Ishikawa (cell line): ENCODE measurements around the gene USB1.
A peak's percentile ranks its signal among the peaks of the same experiment; 100 is the strongest.

Experiments used
- CEBPB ChIP-seq: IDR thresholded peaks from 2 replicates; pipeline ENCODE4 v1.6.1; 2012
- CREB1 ChIP-seq: IDR thresholded peaks from 2 replicates; pipeline ENCODE4 v1.6.1; 2012; ENCODE audit warnings: low read depth
- EGR1 ChIP-seq: IDR thresholded peaks from 2 replicates; pipeline ENCODE4 v1.6.1; 2012
- EP300 ChIP-seq: IDR thresholded peaks from 2 replicates; pipeline ENCODE4 v1.6.1; 2012; ENCODE audit warnings: borderline replicate concordance
- FOXM1 ChIP-seq: IDR thresholded peaks from 2 replicates; pipeline ENCODE4 v1.6.1; 2012; ENCODE audit warnings: low read depth, borderline replicate concordance
- NFIC ChIP-seq: IDR thresholded peaks from 2 replicates; pipeline ENCODE4 v1.6.1; 2012
- RAD21 ChIP-seq: IDR thresholded peaks from 2 replicates; pipeline ENCODE4 v1.6.1; 2012; ENCODE audit warnings: low read depth
- TAF1 ChIP-seq: IDR thresholded peaks from 2 replicates; pipeline ENCODE4 v1.6.1; 2012; ENCODE audit warnings: low read depth, mild to moderate bottlenecking
- TCF12 ChIP-seq: IDR thresholded peaks from 2 replicates; pipeline ENCODE4 v1.6.1; 2012; ENCODE audit warnings: low read depth
- TEAD4 ChIP-seq: IDR thresholded peaks from 2 replicates; pipeline ENCODE4 v1.6.1; 2012
- YY1 ChIP-seq: IDR thresholded peaks from 2 replicates; pipeline ENCODE4 v1.6.1; 2012; ENCODE audit warnings: low read depth
- ZBTB7A ChIP-seq: IDR thresholded peaks from 2 replicates; pipeline ENCODE4 v1.6.1; 2012; ENCODE audit warnings: low read depth
- TF ChIP-seq, protein P1 (sequence below): IDR thresholded peaks from 2 replicates; pipeline ENCODE4 v1.6.1; 2012
- TF ChIP-seq, protein P2 (sequence below): IDR thresholded peaks from 2 replicates; pipeline ENCODE4 v1.6.1; 2012
- TF ChIP-seq, protein P3 (sequence below): IDR thresholded peaks from 2 replicates; pipeline ENCODE4 v1.6.1; 2012; ENCODE audit warnings: low read depth, mild to moderate bottlenecking

The USB1 gene

DNA sequence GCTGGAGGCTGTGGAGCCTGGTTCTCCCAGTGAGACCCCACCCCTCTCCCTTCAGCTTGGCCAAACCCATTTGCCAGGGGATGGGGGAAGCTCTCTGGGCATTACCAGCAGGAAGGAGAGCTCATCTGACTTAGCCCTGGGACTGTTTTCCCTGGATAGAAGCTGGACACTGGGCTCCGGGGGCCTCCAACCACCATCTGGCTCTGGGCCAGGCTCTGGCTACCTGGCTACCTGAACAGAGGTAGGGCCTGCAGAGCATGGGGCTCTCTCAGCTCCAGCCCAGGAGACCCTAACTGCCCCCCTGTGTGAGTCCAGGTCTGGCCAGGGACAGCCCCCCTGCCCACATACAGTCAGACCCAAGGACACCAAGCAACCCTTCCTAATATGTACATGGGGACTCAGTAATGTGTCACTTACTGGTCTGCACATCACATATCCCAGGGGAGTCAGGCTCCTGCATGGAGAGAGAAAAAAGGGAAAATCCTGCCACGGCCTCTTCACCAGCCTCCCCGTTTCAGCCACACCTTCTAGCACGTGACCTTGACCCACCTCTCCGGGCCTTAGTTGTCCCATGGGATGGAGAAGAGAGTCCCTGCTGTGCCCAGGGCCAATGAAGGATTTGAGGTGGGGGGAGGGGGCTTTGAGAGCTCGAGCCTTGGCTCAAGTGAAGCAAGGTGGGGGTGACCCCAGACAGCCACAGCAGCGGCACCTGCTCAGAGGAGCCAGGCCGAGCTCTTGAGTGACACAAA is 44.1 kb upstream of the USB1 start:
- TF ChIP-seq RAD21 (no peak), CREB1 (no peak), NFIC (no peak), EP300 (no peak), TEAD4 (no peak), ZBTB7A (no peak), TAF1 (no peak), FOXM1 (no peak), TCF12 (no peak), YY1 (no peak), EGR1 (no peak)
- TF ChIP-seq, protein P1, sequence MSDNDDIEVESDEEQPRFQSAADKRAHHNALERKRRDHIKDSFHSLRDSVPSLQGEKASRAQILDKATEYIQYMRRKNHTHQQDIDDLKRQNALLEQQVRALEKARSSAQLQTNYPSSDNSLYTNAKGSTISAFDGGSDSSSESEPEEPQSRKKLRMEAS, result no peak
- TF ChIP-seq, protein P2, sequence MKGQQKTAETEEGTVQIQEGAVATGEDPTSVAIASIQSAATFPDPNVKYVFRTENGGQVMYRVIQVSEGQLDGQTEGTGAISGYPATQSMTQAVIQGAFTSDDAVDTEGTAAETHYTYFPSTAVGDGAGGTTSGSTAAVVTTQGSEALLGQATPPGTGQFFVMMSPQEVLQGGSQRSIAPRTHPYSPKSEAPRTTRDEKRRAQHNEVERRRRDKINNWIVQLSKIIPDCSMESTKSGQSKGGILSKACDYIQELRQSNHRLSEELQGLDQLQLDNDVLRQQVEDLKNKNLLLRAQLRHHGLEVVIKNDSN, result no peak

DNA sequence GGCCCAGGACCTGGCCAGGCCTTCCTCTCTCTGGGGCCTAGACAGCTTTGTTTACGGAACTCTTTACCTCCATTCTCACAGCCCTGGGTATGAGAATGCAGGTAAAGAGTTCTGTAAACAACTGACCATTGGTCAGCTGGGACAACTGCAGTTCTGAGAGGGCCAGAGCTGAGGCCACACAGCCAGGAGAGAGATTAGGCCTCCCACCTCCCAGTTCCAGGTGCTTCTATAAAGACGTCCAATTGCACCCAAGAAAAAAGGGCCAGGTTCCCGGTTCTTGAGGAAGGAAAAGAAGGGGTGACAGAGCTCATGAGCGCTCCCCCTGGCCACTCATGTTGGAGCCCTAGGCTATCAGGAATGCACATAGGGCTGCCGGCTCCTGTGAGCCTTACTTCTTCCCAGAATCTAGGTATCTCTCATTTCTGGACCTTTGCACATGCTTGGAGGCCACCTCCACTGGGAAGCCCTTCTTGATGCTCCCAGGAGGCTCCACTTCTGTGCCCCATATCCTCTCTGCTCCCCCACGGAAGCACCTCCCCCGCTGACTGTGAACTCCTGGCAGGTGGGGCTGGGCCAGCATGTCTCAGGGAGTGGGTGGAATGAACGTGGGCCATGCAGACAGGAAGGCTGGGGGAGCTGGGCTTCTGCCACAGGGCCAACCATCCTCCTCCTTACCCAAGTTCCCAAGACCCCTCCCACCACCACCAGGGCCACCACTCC is 43.4 kb upstream of the USB1 start:
- no peak for TF ChIP-seq ZBTB7A
- TF ChIP-seq YY1, result no peak
- TF ChIP-seq NFIC, result no peak
- no peak for TF ChIP-seq EP300
- no peak for TF ChIP-seq CEBPB
- no peak for TF ChIP-seq FOXM1
- no peak for TF ChIP-seq RAD21
- TF ChIP-seq TCF12, result no peak
- TF ChIP-seq, protein P2, result no peak
- no peak for TF ChIP-seq TAF1
- no peak for TF ChIP-seq CREB1
- TF ChIP-seq, protein P3, sequence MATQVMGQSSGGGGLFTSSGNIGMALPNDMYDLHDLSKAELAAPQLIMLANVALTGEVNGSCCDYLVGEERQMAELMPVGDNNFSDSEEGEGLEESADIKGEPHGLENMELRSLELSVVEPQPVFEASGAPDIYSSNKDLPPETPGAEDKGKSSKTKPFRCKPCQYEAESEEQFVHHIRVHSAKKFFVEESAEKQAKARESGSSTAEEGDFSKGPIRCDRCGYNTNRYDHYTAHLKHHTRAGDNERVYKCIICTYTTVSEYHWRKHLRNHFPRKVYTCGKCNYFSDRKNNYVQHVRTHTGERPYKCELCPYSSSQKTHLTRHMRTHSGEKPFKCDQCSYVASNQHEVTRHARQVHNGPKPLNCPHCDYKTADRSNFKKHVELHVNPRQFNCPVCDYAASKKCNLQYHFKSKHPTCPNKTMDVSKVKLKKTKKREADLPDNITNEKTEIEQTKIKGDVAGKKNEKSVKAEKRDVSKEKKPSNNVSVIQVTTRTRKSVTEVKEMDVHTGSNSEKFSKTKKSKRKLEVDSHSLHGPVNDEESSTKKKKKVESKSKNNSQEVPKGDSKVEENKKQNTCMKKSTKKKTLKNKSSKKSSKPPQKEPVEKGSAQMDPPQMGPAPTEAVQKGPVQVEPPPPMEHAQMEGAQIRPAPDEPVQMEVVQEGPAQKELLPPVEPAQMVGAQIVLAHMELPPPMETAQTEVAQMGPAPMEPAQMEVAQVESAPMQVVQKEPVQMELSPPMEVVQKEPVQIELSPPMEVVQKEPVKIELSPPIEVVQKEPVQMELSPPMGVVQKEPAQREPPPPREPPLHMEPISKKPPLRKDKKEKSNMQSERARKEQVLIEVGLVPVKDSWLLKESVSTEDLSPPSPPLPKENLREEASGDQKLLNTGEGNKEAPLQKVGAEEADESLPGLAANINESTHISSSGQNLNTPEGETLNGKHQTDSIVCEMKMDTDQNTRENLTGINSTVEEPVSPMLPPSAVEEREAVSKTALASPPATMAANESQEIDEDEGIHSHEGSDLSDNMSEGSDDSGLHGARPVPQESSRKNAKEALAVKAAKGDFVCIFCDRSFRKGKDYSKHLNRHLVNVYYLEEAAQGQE, result no peak
- TF ChIP-seq, protein P1, result no peak
- TF ChIP-seq EGR1, result no peak
- TF ChIP-seq TEAD4, result no peak

DNA sequence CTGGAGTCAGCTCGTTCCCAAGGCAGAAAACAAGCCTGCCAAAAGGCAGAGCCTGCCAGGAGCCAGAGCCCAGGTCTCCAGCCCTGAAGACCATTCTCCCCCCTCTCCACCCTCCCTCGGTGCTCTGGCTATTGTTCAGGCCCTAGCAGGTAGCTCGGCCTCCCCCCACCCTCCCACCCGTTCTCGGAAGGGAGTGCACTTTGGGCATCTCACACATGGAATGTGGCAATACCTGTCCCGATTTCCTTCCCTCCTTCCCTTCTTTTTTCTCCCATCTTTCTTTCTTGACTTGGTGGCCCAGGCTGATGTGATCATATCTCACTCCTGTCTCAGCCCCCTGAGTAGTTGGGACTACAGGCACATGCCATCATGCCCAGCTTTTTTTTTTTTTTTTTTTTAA is 42.7 kb upstream of the USB1 start:
- TF ChIP-seq YY1 (no peak), TEAD4 (peak; percentile 65)

DNA sequence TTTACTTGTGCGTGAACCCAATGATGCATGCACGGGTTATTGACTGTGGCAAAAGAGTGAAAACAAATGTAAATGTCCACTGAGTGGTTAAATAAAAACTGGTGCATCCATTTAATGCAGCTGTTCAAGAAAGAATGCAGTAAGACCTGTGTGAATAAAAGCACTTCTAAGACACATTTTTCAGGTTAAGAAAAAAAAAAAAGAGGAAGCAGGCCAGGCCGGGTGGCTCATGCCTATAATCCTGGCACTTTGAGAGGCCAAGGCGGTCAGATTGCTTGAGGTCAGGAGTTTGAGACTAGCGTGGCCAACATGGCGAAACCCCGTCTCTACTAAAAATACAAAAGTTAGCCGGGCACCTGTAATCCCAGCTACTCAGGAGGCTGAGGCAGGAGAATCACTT is 42.1 kb upstream of the USB1 start:
- TF ChIP-seq, protein P2, result no peak
- no peak for TF ChIP-seq TAF1
- no peak for TF ChIP-seq FOXM1
- TF ChIP-seq CREB1, result no peak
- TF ChIP-seq TEAD4, result no peak

DNA sequence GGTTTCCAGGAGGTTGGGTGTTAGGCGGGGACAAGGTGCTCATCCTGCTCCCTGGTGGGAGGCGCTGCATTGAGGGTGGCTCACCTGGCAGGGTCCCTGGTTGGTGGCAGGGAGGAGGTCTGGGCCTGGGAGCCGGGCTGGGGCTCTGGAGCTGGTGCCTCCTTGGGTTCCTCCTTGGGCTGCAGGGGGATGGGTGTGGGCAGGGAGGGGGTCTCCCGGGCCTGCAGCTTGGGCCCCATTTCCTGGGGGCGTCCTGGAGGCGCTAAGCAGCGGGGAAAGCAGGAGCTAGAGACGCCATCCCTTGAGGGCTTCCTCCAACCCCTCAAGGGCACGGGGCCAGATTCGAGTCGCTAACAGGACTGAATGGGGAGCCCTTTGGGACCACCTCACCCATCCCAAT is 41.4 kb upstream of the USB1 start:
- TF ChIP-seq, protein P1, result no peak
- TF ChIP-seq, protein P3, result no peak
- TF ChIP-seq CREB1 (no peak), TEAD4 (no peak), YY1 (no peak), EGR1 (no peak), TCF12 (no peak), RAD21 (no peak), ZBTB7A (no peak), TAF1 (no peak), EP300 (no peak), NFIC (no peak), CEBPB (no peak), FOXM1 (no peak)
- TF ChIP-seq, protein P2, result no peak
